Activated CD4-positive, alpha-beta T cell treated with anti-CD3 and anti-CD28 coated beads, Interleukin-2, Interleukin-4, amounts not matched to agents 100 ng/mL and 50 ng/mL, durations not matched to agents 16 hours and 8 hours (primary cell): ENCODE results near the gene BCAR3.
A peak's percentile ranks its signal among the peaks of the same experiment; 100 is the strongest.

Experiments used
- DNase-seq: peaks from one replicate; pipeline ENCODE4 v3.0.0-alpha.2; 2020; ENCODE audit warnings: low spot score

Gene BCAR3

GRCh38 chr1:93638981-93639380, 42.7 kb downstream of the BCAR3 start:
- DNase-seq = no peak

- DNase-seq = no peak
These were observed 43.3 kb downstream of the BCAR3 start for GRCh38 chr1:93638307-93638847.

GRCh38 chr1:93636712-93637111, 44.9 kb downstream of the BCAR3 start:
- DNase-seq = no peak

GRCh38 chr1:93635614-93636543, 45.8 kb downstream of the BCAR3 start:
- DNase-seq = no peak

- no peak for DNase-seq
These were observed 48.3 kb downstream of the BCAR3 start for GRCh38 chr1:93633313-93633712.

- no peak for DNase-seq
These were observed 49.8 kb downstream of the BCAR3 start for GRCh38 chr1:93631626-93632365.

- DNase-seq = no peak
These were observed 51.5 kb downstream of the BCAR3 start for GRCh38 chr1:93630168-93630567.

GRCh38 chr1:93629101-93630059, 52.3 kb downstream of the BCAR3 start:
- DNase-seq = peak; percentile 71

- DNase-seq = no peak
These were observed 53.0 kb downstream of the BCAR3 start for GRCh38 chr1:93628681-93629080.

GRCh38 chr1:93625582-93626327, 55.9 kb downstream of the BCAR3 start:
- DNase-seq = no peak

- DNase-seq = no peak
These were observed 57.8 kb downstream of the BCAR3 start for GRCh38 chr1:93623875-93624274.

- no peak for DNase-seq
These were observed 58.2 kb downstream of the BCAR3 start for GRCh38 chr1:93623436-93623835.

- no peak for DNase-seq
These were observed 60.4 kb downstream of the BCAR3 start for GRCh38 chr1:93621246-93621645.

- DNase-seq = no peak
These were observed 60.8 kb downstream of the BCAR3 start for GRCh38 chr1:93620841-93621210.

GRCh38 chr1:93620172-93620840, 61.3 kb downstream of the BCAR3 start:
- DNase-seq = no peak

GRCh38 chr1:93619507-93620171, 62.0 kb downstream of the BCAR3 start:
- no peak for DNase-seq

- DNase-seq = no peak
These were observed 63.8 kb downstream of the BCAR3 start for GRCh38 chr1:93617670-93618499.

- DNase-seq = no peak
These were observed 64.5 kb downstream of the BCAR3 start for GRCh38 chr1:93616996-93617669.
